ENCODE data around the gene WIPF3. TPM values are rescaled to one million over a fixed set of nuclear protein-coding genes. Genes with fewer than 3 reads are reported as not detected.

WIPF3 gene
- total RNA-seq, 6 donors from 2014 or later = 0.34 to 1.3 (median 0.96) TPM; not detected in 2

DNA sequence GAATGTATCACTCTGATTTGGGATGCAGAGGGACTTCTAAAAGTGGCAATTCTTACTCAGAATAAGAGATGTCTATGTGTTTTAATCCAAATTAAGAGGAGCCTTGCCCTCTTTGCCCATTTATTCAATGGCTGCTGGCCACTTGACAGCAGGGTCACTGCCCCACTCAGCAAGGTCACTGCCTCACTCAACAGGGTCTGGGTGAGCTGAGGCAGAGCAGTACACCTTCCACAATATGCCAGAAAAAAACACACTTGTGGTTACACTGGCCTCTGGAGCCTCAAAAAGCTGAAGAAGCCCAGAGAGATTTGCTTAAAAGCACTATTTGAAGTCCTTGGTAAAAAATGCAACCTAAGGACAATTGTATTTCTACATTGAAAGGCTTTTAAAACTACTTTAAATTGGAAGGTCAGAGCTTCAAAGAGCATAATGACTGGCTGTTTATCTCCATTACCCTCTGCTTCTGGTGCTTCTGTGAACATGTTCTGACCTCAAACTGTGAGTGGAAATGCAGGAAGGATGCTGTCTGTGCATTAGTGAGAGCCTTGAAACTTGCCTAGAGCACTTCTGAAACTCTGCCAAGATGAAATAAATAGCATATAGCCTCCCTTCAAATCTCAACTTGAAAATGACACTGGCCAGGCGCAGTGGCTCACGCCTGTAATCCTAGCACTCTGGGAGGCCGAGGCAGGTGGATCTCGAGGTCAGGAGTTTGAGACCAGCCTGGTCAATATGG is 35.1 kb upstream of the WIPF3 start:
- DNase-seq (no peak), ATAC-seq (ENCODE audit: low FRiP score in 2 of 2) (no peak)
- no peaks in the 10 kb centered on the region for H3K36me3 ChIP-seq
- TF ChIP-seq POLR2AphosphoS5 (IDR thresholded peaks at IDR 0.05) (no peak), POLR2A (IDR thresholded peaks at IDR 0.05) (no peak), CTCF (IDR thresholded peaks at IDR 0.05) (no peak), EP300 (IDR thresholded peaks at IDR 0.05) (no peak)
- H3K27ac ChIP-seq = no peak overlapping the region
- no peaks in the 10 kb centered on the region for H3K9me3 ChIP-seq
- H3K27me3 ChIP-seq = no peaks in the 10 kb centered on the region
- H3K4me1 ChIP-seq = no peaks in the 10 kb centered on the region
- no peak overlapping the region for H3K4me3 ChIP-seq
- WGBS, 2 donors = 66 to 71% methylated on average over 4 of the region's 4 CpGs

- TF ChIP-seq CTCF (IDR thresholded peaks at IDR 0.05) = no peak
- TF ChIP-seq POLR2AphosphoS5 (IDR thresholded peaks at IDR 0.05) = no peak
- no peak for TF ChIP-seq POLR2A (IDR thresholded peaks at IDR 0.05)
- TF ChIP-seq EP300 (IDR thresholded peaks at IDR 0.05) = no peak
- Histone ChIP-seq H3K27ac (no peak overlapping the region), H3K27me3 (no peaks in the 10 kb centered on the region), H3K36me3 (no peaks in the 10 kb centered on the region), H3K4me1 (no peaks in the 10 kb centered on the region), H3K9me3 (no peaks in the 10 kb centered on the region), H3K4me3 (no peak overlapping the region)
- WGBS, 2 donors = 90 to 91% methylated on average over 2 of the region's 2 CpGs
- DNase-seq = no peak
- no peak for ATAC-seq (ENCODE audit: low FRiP score in 2 of 2)
These were observed 27.3 kb upstream of the WIPF3 start for GRCh38 chr7:29779017-29779416.

- H3K9me3 ChIP-seq = no peaks in the 10 kb centered on the region
- no peak for ATAC-seq (ENCODE audit: low FRiP score in 2 of 2)
- no peak overlapping the region for H3K4me3 ChIP-seq
- TF ChIP-seq POLR2AphosphoS5 (IDR thresholded peaks at IDR 0.05) (no peak), POLR2A (IDR thresholded peaks at IDR 0.05) (no peak)
- no peaks in the 10 kb centered on the region for H3K27me3 ChIP-seq
- no peak overlapping the region for H3K27ac ChIP-seq
- no peaks in the 10 kb centered on the region for H3K36me3 ChIP-seq
- H3K4me1 ChIP-seq = no peaks in the 10 kb centered on the region
- DNase-seq = no peak
- 90 to 94% methylated on average over 2 of the region's 2 CpGs for WGBS, 2 donors
These were observed 26.0 kb upstream of the WIPF3 start for GRCh38 chr7:29780346-29780745.

GRCh38 chr7:29783671-29784070 is 22.6 kb upstream of the WIPF3 start:
- whole genome bisulfite sequencing, 2 donors = 89 to 96% methylated on average over 2 of the region's 2 CpGs
- H3K4me1 ChIP-seq = no peaks in the 10 kb centered on the region
- H3K27me3 ChIP-seq = no peaks in the 10 kb centered on the region
- ATAC-seq (ENCODE audit: low FRiP score in 2 of 2) = no peak
- no peak for DNase-seq
- no peak overlapping the region for H3K4me3 ChIP-seq
- TF ChIP-seq POLR2AphosphoS5 (IDR thresholded peaks at IDR 0.05) (no peak), POLR2A (IDR thresholded peaks at IDR 0.05) (no peak), EP300 (IDR thresholded peaks at IDR 0.05) (no peak), CTCF (IDR thresholded peaks at IDR 0.05) (no peak)
- no peaks in the 10 kb centered on the region for H3K36me3 ChIP-seq
- no peak overlapping the region for H3K27ac ChIP-seq
- H3K9me3 ChIP-seq = no peaks in the 10 kb centered on the region

- H3K27me3 ChIP-seq = no peaks in the 10 kb centered on the region
- H3K4me1 ChIP-seq = no peaks in the 10 kb centered on the region
- H3K4me3 ChIP-seq = no peak overlapping the region
- H3K9me3 ChIP-seq = no peaks in the 10 kb centered on the region
- DNase-seq (no peak), ATAC-seq (ENCODE audit: low FRiP score in 2 of 2) (no peak)
- H3K36me3 ChIP-seq = no peaks in the 10 kb centered on the region
- TF ChIP-seq EP300 (IDR thresholded peaks at IDR 0.05) (no peak), POLR2AphosphoS5 (IDR thresholded peaks at IDR 0.05) (no peak), CTCF (IDR thresholded peaks at IDR 0.05) (no peak), POLR2A (IDR thresholded peaks at IDR 0.05) (no peak)
- no peak overlapping the region for H3K27ac ChIP-seq
- WGBS, 2 donors = 54 to 69% methylated on average over 2 of the region's 2 CpGs
These were observed 12.8 kb upstream of the WIPF3 start for GRCh38 chr7:29793507-29793906.

All from upper lobe of left lung (tissue), 6 donors.